SH-SY5Y (cell line): ENCODE data around the gene ETV6.

ENCODE experiments used
- GATA2 ChIP-seq: IDR thresholded peaks from 2 replicates; pipeline ENCODE4 v1.6.1; 2011; ENCODE audit warnings: mild to moderate bottlenecking, low read depth, low read length
- GATA3 ChIP-seq: IDR thresholded peaks from 2 replicates; pipeline ENCODE4 v1.6.1; 2011; ENCODE audit warnings: low read depth, mild to moderate bottlenecking, low read length, moderate library complexity

DNA sequence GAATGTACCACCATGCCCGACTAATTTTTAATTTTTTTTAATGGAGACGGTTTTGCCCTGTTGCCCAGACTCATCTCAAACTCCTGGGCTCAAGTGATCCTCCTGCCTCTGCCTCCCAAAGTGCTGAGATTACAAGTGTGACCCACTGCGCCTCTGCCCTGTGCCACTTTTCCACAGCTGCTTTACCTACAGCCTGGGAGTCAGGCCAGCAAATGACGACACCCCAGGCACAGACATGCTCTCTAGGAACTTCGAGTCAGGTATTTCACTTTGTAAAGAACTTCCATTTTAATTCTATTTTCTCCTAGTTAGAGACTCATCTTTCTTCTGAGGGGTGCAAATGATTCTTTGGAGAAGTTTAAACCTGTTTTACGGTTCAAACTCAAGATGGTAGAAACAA is 89.0 kb downstream of the ETV6 start:
- TF ChIP-seq GATA3: no peak
- no peak for TF ChIP-seq GATA2
